Stimulated activated CD4-positive, alpha-beta T cell treated with anti-CD3 and anti-CD28 coated beads, Interleukin-4, amount 100 ng/mL, for 24 hours (primary cell): Measurements from ENCODE around the gene LAT.
A peak's percentile ranks its signal among the peaks of the same experiment; 100 is the strongest.
"Not testable (repeated sequence)": the region's sequence is repeated elsewhere in the genome, so short reads cannot be mapped to it uniquely, and the experiment has no call there.

Experiments used
- DNase-seq: peaks from one replicate; pipeline ENCODE4 v3.0.0-alpha.2; 2020

The LAT gene

GRCh38 chr16:28984619-28985135, at the start of gene LAT:
Gene LAT, plus strand, starts transcription at chr16:28985052. Its CDS starts 366 bp downstream, at chr16:28985418.
- peak; percentile 71 for DNase-seq

- DNase-seq, result no peak
Measured at GRCh38 chr16:28935346-28935745, 49.5 kb upstream of the LAT start.

GRCh38 chr16:28935924-28936783, 48.7 kb upstream of the LAT start:
- peak; percentile 83 for DNase-seq

GRCh38 chr16:28936784-28937155, 48.1 kb upstream of the LAT start:
- DNase-seq, result no peak

GRCh38 chr16:28937222-28937876, 47.5 kb upstream of the LAT start:
- DNase-seq, result no peak

GRCh38 chr16:28938721-28939120, 46.1 kb upstream of the LAT start:
- no peak for DNase-seq

- not testable (repeated sequence) for DNase-seq
Measured at GRCh38 chr16:28939825-28940224, 45.0 kb upstream of the LAT start.

GRCh38 chr16:28943281-28943680, 41.6 kb upstream of the LAT start:
- DNase-seq, result no peak

GRCh38 chr16:28946681-28947080, 38.2 kb upstream of the LAT start:
- DNase-seq, result no peak

GRCh38 chr16:28950648-28951409, 34.0 kb upstream of the LAT start, which contains the start of gene NFATC2IP:
Gene NFATC2IP, plus strand, starts transcription at chr16:28950937. Its CDS starts 75 bp downstream, at chr16:28951012.
- DNase-seq, result peak; percentile 100

GRCh38 chr16:28951410-28951943, 33.4 kb upstream of the LAT start:
- DNase-seq, result no peak

GRCh38 chr16:28958216-28958615, 26.6 kb upstream of the LAT start:
- no peak for DNase-seq

GRCh38 chr16:28958836-28959235, 26.0 kb upstream of the LAT start:
- no peak for DNase-seq

GRCh38 chr16:28964072-28964471, 20.8 kb upstream of the LAT start:
- no peak for DNase-seq

GRCh38 chr16:28964496-28964895, 20.4 kb upstream of the LAT start:
- DNase-seq, result no peak

GRCh38 chr16:28967156-28967555, 17.7 kb upstream of the LAT start:
- no peak for DNase-seq

GRCh38 chr16:28969696-28970095, 15.2 kb upstream of the LAT start:
- DNase-seq, result not testable (repeated sequence)

- peak; percentile 53 for DNase-seq
Measured at GRCh38 chr16:28974007-28974436, 10.8 kb upstream of the LAT start.

- peak; percentile 95 for DNase-seq
Measured at GRCh38 chr16:28974437-28975157, 10.3 kb upstream of the LAT start, which contains the start of gene SPNS1. Gene SPNS1, plus strand, starts transcription at chr16:28974778. Its CDS starts 374 bp downstream, at chr16:28975152.

GRCh38 chr16:28975158-28975599, 9.7 kb upstream of the LAT start:
- no peak for DNase-seq

GRCh38 chr16:28977703-28978662, 6.9 kb upstream of the LAT start:
- no peak for DNase-seq
